GM23338 (cell line): Measurements from ENCODE around the gene TRAF3.

Experiments used
- CTCF ChIP-seq, 2 experiments: fragments of 200-600 bp in 1 of 2; sonication (generic) in 1 of 2; conservative IDR thresholded peaks; 2 replicates each; pipeline versions ENCODE4 v1.5.1 to v1.6.1; 2016 to 2017; ENCODE audit warnings: antibody characterized with exemption in 2 of 2, low read depth in 2 of 2, mild to moderate bottlenecking in 2 of 2, moderate library complexity in 1 of 2
- EZH2 ChIP-seq: fragments of 200-600 bp; sonication (generic); IDR thresholded peaks from one replicate; pipeline ENCODE4 v1.8.0; 2017; ENCODE audit warnings: antibody characterized with exemption, mild to moderate bottlenecking, low read depth; ENCODE audit not compliant: unreplicated experiment
- EZH2phosphoT487 ChIP-seq: fragments of 200-600 bp; sonication (generic); IDR thresholded peaks from one replicate; pipeline ENCODE4 v1.8.1; 2018; ENCODE audit warnings: antibody characterized with exemption; ENCODE audit not compliant: unreplicated experiment
- POLR2AphosphoS5 ChIP-seq: IDR thresholded peaks from 2 replicates; pipeline ENCODE4 v1.6.1; 2016; ENCODE audit warnings: antibody characterized with exemption, low read depth
- ZNF331 ChIP-seq: fragments of 250-450 bp; sonication (Bioruptor Pico); IDR thresholded peaks from 2 replicates; pipeline ENCODE4 v1.5.0; 2020; ENCODE audit warnings: low read depth, mild to moderate bottlenecking, moderate library complexity

DNA sequence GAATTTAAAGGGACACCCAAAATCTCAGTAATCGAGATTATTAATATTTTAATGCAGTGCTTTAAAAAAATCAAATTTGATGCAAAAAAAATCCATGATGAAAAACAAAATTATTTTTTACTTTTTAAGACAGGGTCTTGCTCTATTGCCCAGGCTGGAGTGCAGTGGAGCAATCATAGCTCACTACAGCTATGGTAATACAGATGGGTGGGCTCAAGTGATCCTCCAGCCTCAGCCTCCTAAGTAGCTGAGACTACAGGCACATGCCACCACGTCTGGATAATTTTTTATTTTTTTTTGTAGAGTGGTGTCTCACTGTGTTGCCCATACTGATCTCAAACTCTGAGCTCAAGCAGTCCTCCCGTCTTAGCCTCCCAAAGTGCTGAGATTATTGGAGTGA is 62.9 kb downstream of the TRAF3 start:
- TF ChIP-seq CTCF (conservative IDR thresholded peaks at IDR 0.05; ENCODE audit: low read depth in 2 of 2) (no peak), EZH2phosphoT487 (no peak), EZH2 (no peak), ZNF331 (CRISPR knock-in tag) (no peak), POLR2AphosphoS5 (no peak)
